Spinal cord (tissue), 10 donors: ENCODE data around the gene TRIO. TPM values are rescaled to one million over a fixed set of nuclear protein-coding genes. Genes with fewer than 3 reads are reported as not detected.
A peak's percentile ranks its signal among the peaks of the same experiment; 100 is the strongest.

Source experiments
- DNase-seq, 6 donors: peaks; one replicate each; pipeline versions ENCODE4 v3.0.0 to v3.0.0-alpha.2; 2013 to 2015; ENCODE audit warnings: low spot score in 6 of 6, low read depth in 4 of 6
- H3K27ac ChIP-seq: one replicate; pipeline ENCODE4 v1.5.1; 2013; ENCODE audit warnings: low read depth, low read length, control low read depth
- H3K27me3 ChIP-seq: one replicate; pipeline ENCODE4 v1.6.1; 2013; ENCODE audit warnings: low read length; ENCODE audit not compliant: control insufficient read depth, insufficient read depth
- H3K36me3 ChIP-seq: one replicate; pipeline ENCODE4 v1.6.1; 2013; ENCODE audit warnings: low read length; ENCODE audit not compliant: control insufficient read depth, insufficient read depth
- H3K4me1 ChIP-seq: one replicate; pipeline ENCODE4 v1.6.1; 2013; ENCODE audit warnings: low read length; ENCODE audit not compliant: control insufficient read depth, insufficient read depth
- H3K4me3 ChIP-seq: one replicate; pipeline ENCODE4 v1.5.1; 2013; ENCODE audit warnings: low read depth, low read length, control low read depth
- H3K9me3 ChIP-seq: one replicate; pipeline ENCODE4 v1.6.1; 2013; ENCODE audit warnings: low read length; ENCODE audit not compliant: control insufficient read depth, insufficient read depth
- WGBS: methylation state at CpG from one replicate; pipeline ENCODE4 v1.1.5; 2013; ENCODE audit warnings: missing lambda C conversion rate; ENCODE audit not compliant: insufficient coverage; 5-methylcytosine and 5-hydroxymethylcytosine counted together
- polyA plus RNA-seq, 2 donors: library from polyadenylated mRNA; unstranded; fragments of 120-200 nt; gene quantifications; one replicate each; pipeline ENCODE4 v1.2.1, GENCODE V29; 2013; ENCODE audit not compliant: insufficient read length in 2 of 2
- total RNA-seq, 2 donors: library from RNA; depleted of rRNA in 1 of 2; stranded (reverse); fragments of 120-200 nt in 1 of 2; fragments of >200 nt in 1 of 2; gene quantifications; one replicate each; pipeline versions ENCODE4 v1.2.3 to v1.2.4, GENCODE V29; 2013 to 2014
- donor health status: healthy.

TRIO gene
- total and polyA plus RNA-seq, 4 donors = 175 to 253 (median 240) TPM

- Histone ChIP-seq H3K27me3 (no peaks in the 10 kb centered on the region), H3K4me1 (peaks cover 42% of the 10 kb centered on the region), H3K4me3 (no peak overlapping the region), H3K36me3 (peaks cover 8% of the 10 kb centered on the region), H3K9me3 (no peaks in the 10 kb centered on the region), H3K27ac (peak overlapping the region; percentile 67)
- no peak for DNase-seq
- WGBS = 83% methylated on average over 3 of the region's 6 CpGs
Observed at GRCh38 chr5:14153071-14153864, 10.1 kb downstream of the TRIO start.

GRCh38 chr5:14153932-14154731 is 11.0 kb downstream of the TRIO start:
- Histone ChIP-seq H3K27ac (peak overlapping the region; percentile 67), H3K4me1 (peaks cover 35% of the 10 kb centered on the region), H3K4me3 (no peak overlapping the region), H3K36me3 (peaks cover 4% of the 10 kb centered on the region), H3K9me3 (no peaks in the 10 kb centered on the region), H3K27me3 (no peaks in the 10 kb centered on the region)
- peak in 2 of 6 donors; percentile 55 to 86 for DNase-seq
- WGBS = 28% methylated on average over 6 of the region's 14 CpGs

- Histone ChIP-seq H3K36me3 (peaks cover 4% of the 10 kb centered on the region), H3K9me3 (no peaks in the 10 kb centered on the region), H3K4me1 (peaks cover 27% of the 10 kb centered on the region), H3K27ac (no peak overlapping the region), H3K27me3 (no peaks in the 10 kb centered on the region), H3K4me3 (no peak overlapping the region)
- DNase-seq = no peak
- no CpG with 5 or more reads among the region's 1 CpG for WGBS
Observed at GRCh38 chr5:14155075-14155474, 11.9 kb downstream of the TRIO start.

- Histone ChIP-seq H3K4me3 (no peak overlapping the region), H3K27me3 (no peaks in the 10 kb centered on the region), H3K9me3 (no peaks in the 10 kb centered on the region), H3K4me1 (peaks cover 26% of the 10 kb centered on the region), H3K36me3 (peaks cover 4% of the 10 kb centered on the region), H3K27ac (no peak overlapping the region)
- WGBS = no CpG with 5 or more reads among the region's 1 CpG
- no peak for DNase-seq
Observed at GRCh38 chr5:14155739-14156138, 12.6 kb downstream of the TRIO start.

- WGBS = no CpG with 5 or more reads among the region's 6 CpGs
- no peak overlapping the region for H3K4me3 ChIP-seq
- H3K27ac ChIP-seq = no peak overlapping the region
- H3K36me3 ChIP-seq = peaks cover 4% of the 10 kb centered on the region
- H3K9me3 ChIP-seq = no peaks in the 10 kb centered on the region
- DNase-seq = no peak
- peaks cover 28% of the 10 kb centered on the region for H3K4me1 ChIP-seq
- no peaks in the 10 kb centered on the region for H3K27me3 ChIP-seq
Observed at GRCh38 chr5:14156290-14156649, 13.1 kb downstream of the TRIO start.

GRCh38 chr5:14156650-14157492 is 13.7 kb downstream of the TRIO start:
- peaks cover 4% of the 10 kb centered on the region for H3K36me3 ChIP-seq
- H3K4me3 ChIP-seq = no peak overlapping the region
- H3K9me3 ChIP-seq = no peaks in the 10 kb centered on the region
- peaks cover 34% of the 10 kb centered on the region for H3K4me1 ChIP-seq
- H3K27ac ChIP-seq = no peak overlapping the region
- 89% methylated on average over 1 of the region's 8 CpGs for WGBS
- DNase-seq = peak in 2 of 6 donors; percentile 63 to 67
- H3K27me3 ChIP-seq = no peaks in the 10 kb centered on the region

GRCh38 chr5:14157493-14157782 is 14.3 kb downstream of the TRIO start:
- WGBS = 90% methylated on average over 3 of the region's 3 CpGs
- H3K27ac ChIP-seq = no peak overlapping the region
- peaks cover 34% of the 10 kb centered on the region for H3K4me1 ChIP-seq

GRCh38 chr5:14158890-14159666 is 15.9 kb downstream of the TRIO start:
- WGBS = 100% methylated on average over 1 of the region's 11 CpGs
- Histone ChIP-seq H3K4me3 (no peak overlapping the region), H3K27me3 (no peaks in the 10 kb centered on the region), H3K9me3 (peaks cover 3% of the 10 kb centered on the region), H3K36me3 (peaks cover 4% of the 10 kb centered on the region), H3K27ac (no peak overlapping the region), H3K4me1 (peaks cover 18% of the 10 kb centered on the region)
- DNase-seq = no peak

More at GRCh38 chr5:14157493-14157782, 14.3 kb downstream of the TRIO start:
- Histone ChIP-seq H3K27me3 (no peaks in the 10 kb centered on the region), H3K36me3 (peaks cover 4% of the 10 kb centered on the region), H3K9me3 (no peaks in the 10 kb centered on the region), H3K4me3 (no peak overlapping the region)
- no peak for DNase-seq
